HCT116 (cell line): Measurements from ENCODE around the gene HSDL2.

Source experiments
- CTCF ChIP-seq, 3 experiments: fragments of 200-600 bp in 1 of 3; sonication (generic) in 1 of 3; IDR thresholded peaks in 2 of 3; conservative IDR thresholded peaks in 1 of 3; 2 replicates each; pipeline ENCODE4 v1.5.1; 2012 to 2017; ENCODE audit warnings: low read depth in 2 of 3, low read length in 2 of 3, antibody characterized with exemption in 1 of 3, borderline replicate concordance in 1 of 3, control low read depth in 1 of 3, mild to moderate bottlenecking in 1 of 3, mixed read lengths in 1 of 3, mixed run types in 1 of 3, moderate library complexity in 1 of 3; ENCODE audit not compliant: insufficient read depth in 1 of 3
- EGR1 ChIP-seq: IDR thresholded peaks from 2 replicates; pipeline ENCODE4 v1.6.1; 2012; ENCODE audit warnings: low read depth
- EZH2 ChIP-seq: fragments of 200-600 bp; sonication (generic); IDR thresholded peaks from 2 replicates; pipeline ENCODE4 v1.6.1; 2017; ENCODE audit warnings: antibody characterized with exemption, mixed run types
- EZH2phosphoT487 ChIP-seq: fragments of 200-600 bp; IDR thresholded peaks from 2 replicates; pipeline ENCODE4 v1.6.1; 2018; ENCODE audit warnings: antibody characterized with exemption, borderline replicate concordance
- JUND ChIP-seq: IDR thresholded peaks from 2 replicates; pipeline ENCODE4 v1.6.1; 2012
- MAX ChIP-seq: IDR thresholded peaks from 2 replicates; pipeline ENCODE4 v1.6.1; 2012
- POLR2A ChIP-seq: IDR thresholded peaks from 2 replicates; pipeline ENCODE4 v1.7.0; 2011; ENCODE audit warnings: borderline replicate concordance; ENCODE audit not compliant: insufficient read depth, insufficient read length; ENCODE audit errors: extremely low read depth
- POLR2AphosphoS5 ChIP-seq: IDR thresholded peaks from 2 replicates; pipeline ENCODE4 v1.6.1; 2011; ENCODE audit warnings: mild to moderate bottlenecking, low read depth, low read length, moderate library complexity
- RAD21 ChIP-seq: IDR thresholded peaks from 2 replicates; pipeline ENCODE4 v1.6.1; 2012; ENCODE audit warnings: low read depth, mild to moderate bottlenecking
- SP1 ChIP-seq: IDR thresholded peaks from 2 replicates; pipeline ENCODE4 v1.6.1; 2012; ENCODE audit warnings: low read depth
- SRF ChIP-seq: IDR thresholded peaks from 2 replicates; pipeline ENCODE4 v1.6.1; 2012; ENCODE audit warnings: low read depth
- ZFX ChIP-seq: fragments of 450-650 bp; IDR thresholded peaks from 2 replicates; pipeline ENCODE4 v1.6.1; 2017
- TF ChIP-seq, protein P1 (sequence below): IDR thresholded peaks from 2 replicates; pipeline ENCODE4 v1.6.1; 2012; ENCODE audit warnings: low read depth
- TF ChIP-seq, protein P2 (sequence below): IDR thresholded peaks from 2 replicates; pipeline ENCODE4 v1.6.1; 2011; ENCODE audit warnings: mild to moderate bottlenecking, low read length, moderate library complexity; ENCODE audit not compliant: insufficient replicate concordance; ENCODE audit errors: extremely low read depth

GRCh38 chr9:112364761-112365160, 15.1 kb upstream of the HSDL2 start:
- TF ChIP-seq POLR2A (no peak), ZFX (no peak), CTCF (IDR thresholded peaks at IDR 0.05 in 2 of 3, conservative IDR thresholded peaks at IDR 0.05 in 1 of 3; ENCODE audit: borderline replicate concordance in 1 of 3, insufficient read depth in 1 of 3, low read depth in 2 of 3, low read length in 2 of 3) (no peak), EZH2 (no peak), POLR2AphosphoS5 (no peak), RAD21 (no peak), EZH2phosphoT487 (no peak), SP1 (no peak), MAX (no peak), SRF (no peak), EGR1 (no peak), JUND (no peak)
- TF ChIP-seq, protein P1, sequence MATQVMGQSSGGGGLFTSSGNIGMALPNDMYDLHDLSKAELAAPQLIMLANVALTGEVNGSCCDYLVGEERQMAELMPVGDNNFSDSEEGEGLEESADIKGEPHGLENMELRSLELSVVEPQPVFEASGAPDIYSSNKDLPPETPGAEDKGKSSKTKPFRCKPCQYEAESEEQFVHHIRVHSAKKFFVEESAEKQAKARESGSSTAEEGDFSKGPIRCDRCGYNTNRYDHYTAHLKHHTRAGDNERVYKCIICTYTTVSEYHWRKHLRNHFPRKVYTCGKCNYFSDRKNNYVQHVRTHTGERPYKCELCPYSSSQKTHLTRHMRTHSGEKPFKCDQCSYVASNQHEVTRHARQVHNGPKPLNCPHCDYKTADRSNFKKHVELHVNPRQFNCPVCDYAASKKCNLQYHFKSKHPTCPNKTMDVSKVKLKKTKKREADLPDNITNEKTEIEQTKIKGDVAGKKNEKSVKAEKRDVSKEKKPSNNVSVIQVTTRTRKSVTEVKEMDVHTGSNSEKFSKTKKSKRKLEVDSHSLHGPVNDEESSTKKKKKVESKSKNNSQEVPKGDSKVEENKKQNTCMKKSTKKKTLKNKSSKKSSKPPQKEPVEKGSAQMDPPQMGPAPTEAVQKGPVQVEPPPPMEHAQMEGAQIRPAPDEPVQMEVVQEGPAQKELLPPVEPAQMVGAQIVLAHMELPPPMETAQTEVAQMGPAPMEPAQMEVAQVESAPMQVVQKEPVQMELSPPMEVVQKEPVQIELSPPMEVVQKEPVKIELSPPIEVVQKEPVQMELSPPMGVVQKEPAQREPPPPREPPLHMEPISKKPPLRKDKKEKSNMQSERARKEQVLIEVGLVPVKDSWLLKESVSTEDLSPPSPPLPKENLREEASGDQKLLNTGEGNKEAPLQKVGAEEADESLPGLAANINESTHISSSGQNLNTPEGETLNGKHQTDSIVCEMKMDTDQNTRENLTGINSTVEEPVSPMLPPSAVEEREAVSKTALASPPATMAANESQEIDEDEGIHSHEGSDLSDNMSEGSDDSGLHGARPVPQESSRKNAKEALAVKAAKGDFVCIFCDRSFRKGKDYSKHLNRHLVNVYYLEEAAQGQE = no peak
- TF ChIP-seq, protein P2, sequence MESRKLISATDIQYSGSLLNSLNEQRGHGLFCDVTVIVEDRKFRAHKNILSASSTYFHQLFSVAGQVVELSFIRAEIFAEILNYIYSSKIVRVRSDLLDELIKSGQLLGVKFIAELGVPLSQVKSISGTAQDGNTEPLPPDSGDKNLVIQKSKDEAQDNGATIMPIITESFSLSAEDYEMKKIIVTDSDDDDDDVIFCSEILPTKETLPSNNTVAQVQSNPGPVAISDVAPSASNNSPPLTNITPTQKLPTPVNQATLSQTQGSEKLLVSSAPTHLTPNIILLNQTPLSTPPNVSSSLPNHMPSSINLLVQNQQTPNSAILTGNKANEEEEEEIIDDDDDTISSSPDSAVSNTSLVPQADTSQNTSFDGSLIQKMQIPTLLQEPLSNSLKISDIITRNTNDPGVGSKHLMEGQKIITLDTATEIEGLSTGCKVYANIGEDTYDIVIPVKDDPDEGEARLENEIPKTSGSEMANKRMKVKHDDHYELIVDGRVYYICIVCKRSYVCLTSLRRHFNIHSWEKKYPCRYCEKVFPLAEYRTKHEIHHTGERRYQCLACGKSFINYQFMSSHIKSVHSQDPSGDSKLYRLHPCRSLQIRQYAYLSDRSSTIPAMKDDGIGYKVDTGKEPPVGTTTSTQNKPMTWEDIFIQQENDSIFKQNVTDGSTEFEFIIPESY = no peak
